Pons (tissue), 1 donor: ENCODE measurements around the gene ARRDC1.
"Not testable (repeated sequence)": the region's sequence is repeated elsewhere in the genome, so short reads cannot be mapped to it uniquely, and the experiment has no call there.

Experiments used
- DNase-seq: peaks from one replicate; pipeline ENCODE4 v3.0.0-alpha.2; 2016; ENCODE audit warnings: low spot score

The ARRDC1 gene

DNA sequence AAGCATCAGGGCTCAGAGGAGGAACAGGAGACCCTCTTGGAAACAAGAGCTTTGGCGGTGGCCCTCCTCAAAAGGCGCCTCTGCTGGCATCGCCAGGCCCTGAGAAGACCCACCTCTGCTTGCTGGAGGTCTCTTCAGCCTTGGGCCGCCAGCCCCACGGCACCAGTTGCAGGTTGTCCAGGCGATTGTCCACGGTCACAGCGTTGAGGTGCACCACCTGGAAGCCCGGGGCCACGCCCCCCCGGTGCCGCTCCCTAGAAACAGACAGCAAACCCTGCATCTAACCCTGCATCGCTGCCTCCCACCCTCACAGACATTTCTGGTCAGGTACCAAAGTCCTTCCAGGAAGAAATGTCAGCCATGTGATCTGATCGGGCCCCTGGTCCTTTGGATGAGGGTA, 18.6 kb upstream of the ARRDC1 start:
- DNase-seq, result no peak

DNA sequence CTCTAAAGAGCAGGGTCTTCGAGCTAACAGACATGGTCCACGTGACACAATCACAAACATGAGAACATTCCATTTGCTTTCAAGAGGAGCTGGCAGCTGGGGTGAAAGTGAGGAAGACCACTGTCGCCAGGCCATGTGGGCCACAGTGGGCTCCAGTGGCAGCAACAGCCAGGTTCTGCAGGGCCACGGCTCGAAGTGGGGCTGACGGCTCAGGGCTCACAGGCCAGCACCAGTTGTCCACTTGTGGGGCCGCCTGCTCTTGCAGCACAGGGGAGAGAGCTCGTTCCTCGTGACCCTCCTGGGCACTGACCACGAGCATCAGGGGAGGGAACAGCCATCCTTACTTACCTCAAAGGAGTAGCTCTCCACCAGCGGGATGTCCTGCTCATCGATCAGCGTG, 17.2 kb upstream of the ARRDC1 start:
- DNase-seq, result no peak

GRCh38 chr9:137588891-137589290, 16.6 kb upstream of the ARRDC1 start:
- DNase-seq, result no peak

DNA sequence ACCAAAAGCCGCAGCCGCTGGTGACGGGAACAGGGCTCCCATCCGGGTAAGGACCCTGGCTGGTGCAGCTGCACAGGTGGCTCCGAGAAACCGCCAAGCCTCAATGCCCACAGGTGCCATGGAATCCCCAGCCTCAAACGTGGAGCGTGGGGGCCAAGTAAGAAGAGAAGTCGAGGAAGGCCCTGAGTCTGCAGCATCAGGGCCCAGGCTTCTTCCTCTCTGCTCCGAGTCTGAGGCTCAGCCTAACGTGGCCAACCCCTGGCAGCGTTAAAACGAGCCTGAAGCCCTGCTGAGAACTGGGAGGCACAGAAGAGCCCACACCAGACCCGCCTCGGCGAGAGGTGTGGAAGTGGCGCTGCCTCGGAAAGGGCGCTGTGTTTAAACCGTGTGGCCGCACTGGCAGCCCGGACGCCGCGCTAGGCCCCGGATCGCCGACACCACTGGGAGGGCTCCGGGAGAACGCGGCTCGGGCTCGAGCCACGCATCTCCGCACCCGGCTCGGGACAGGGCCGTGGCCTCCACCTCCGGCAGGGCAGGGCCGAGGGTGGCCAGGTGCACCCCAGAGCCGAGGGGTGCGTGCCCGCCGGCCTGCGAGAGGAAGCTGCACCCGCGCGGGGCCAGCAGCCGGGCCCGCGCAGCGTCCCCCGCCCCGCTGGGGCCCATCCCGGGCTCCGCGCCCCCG, 15.9 kb upstream of the ARRDC1 start:
- no peak for DNase-seq

GRCh38 chr9:137590123-137590468, 15.4 kb upstream of the ARRDC1 start:
- DNase-seq, result no peak

- DNase-seq, result peak; percentile 74
Measured at GRCh38 chr9:137590469-137591383, 14.8 kb upstream of the ARRDC1 start, which contains the start of gene ZMYND19. ZMYND19 (minus strand) TSS chr9:137590512; CDS start chr9:137590263, 249 bp downstream.

GRCh38 chr9:137592767-137593166, 12.7 kb upstream of the ARRDC1 start:
- no peak for DNase-seq

DNA sequence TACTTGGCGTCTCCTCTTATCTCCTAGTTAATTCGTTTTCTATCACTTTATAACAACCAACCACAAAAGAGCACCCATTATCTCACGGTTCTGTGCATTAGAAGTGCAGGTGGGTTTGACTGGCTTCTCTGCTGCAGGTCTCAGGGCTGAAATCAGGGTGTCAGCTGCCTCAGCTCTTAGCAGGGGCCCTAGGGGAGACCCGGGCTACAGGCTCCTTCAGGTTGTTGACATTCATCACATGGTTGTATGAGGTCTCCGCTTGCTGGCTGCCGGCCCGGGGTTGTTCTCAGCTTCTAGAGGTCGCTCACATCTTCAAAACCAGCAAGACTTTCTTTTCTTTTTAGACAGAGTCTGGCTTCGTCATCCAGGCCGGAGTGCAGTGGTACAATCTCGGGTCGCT, 12.3 kb upstream of the ARRDC1 start:
- no peak for DNase-seq

DNA sequence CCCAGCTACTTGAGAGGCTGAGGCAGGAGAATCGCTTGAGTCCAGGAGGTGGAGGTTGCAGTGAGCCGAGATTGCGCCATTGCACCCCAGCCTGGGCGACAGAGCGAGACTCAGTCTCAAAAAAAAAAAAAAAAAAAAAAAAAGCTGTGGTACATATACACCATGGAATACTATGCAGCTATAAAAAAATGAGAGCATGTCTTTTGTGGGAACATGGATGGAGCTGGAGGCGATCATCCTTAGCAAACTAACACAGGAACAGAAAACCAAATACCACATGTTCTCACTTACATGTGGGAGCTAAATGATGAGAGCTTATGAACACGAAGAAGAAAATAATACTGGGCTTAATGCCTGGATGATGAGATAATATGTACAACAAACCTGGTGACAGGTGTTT, 8.9 kb upstream of the ARRDC1 start:
- not testable (repeated sequence) for DNase-seq

- DNase-seq, result no peak
Measured at GRCh38 chr9:137598943-137599342, 6.5 kb upstream of the ARRDC1 start.

DNA sequence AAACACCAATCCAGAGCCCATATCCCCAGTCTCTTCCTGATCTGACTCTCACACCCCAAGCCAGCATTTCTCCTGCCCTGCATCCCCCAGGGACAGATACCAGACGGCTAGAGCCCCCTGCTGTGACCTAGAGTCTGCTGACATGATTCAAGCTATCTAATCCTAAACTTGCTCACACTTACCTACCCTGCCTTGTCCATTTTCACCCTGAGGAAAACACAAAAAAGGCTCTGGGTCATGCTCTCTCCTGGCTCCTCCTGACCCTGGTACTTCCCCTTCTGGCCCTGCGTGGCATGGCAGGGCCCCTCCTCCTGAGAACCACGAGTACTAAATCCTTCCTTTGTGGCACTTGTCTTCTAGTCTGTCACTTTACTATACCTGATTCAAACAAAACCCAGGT, 2.8 kb upstream of the ARRDC1 start:
- DNase-seq, result peak; percentile 48

GRCh38 chr9:137603879-137604278, 1.6 kb upstream of the ARRDC1 start:
- no peak for DNase-seq

GRCh38 chr9:137604345-137605086, 970 bp upstream of the ARRDC1 start:
- DNase-seq, result no peak

DNA sequence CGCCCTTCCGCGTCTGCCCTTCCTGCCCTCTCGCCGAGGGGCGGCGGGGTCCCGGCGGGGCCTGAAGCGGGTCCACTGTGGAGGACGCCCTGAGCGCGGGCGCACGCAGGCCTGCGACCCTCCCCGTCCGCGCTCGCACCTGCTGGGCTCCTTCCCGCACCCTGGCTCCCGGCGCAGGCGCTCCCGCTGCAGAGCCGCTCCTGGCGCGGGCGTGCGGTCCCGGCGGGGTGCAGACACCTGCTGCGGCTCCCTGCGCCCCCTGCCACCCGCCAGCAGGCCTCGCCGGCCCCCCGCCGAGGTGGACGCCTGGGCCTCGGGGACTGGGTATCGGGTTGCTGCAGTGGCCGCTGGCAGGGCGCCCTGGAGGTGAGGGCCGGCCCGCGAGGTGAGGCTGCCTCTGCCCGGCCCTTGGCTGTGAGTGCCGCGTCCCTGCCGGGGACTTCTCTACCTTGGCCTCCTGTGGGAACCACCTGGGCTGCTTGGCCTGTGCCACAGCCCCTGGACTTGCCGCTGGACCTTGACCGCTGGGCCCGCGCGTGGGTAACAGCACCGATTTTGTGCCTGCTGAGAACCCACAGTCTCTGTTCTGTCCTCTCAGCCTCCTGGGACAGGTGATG, 627 bp downstream of the ARRDC1 start:
- DNase-seq, result no peak

- no peak for DNase-seq
Measured at GRCh38 chr9:137606734-137607138, 1.2 kb downstream of the ARRDC1 start.

DNA sequence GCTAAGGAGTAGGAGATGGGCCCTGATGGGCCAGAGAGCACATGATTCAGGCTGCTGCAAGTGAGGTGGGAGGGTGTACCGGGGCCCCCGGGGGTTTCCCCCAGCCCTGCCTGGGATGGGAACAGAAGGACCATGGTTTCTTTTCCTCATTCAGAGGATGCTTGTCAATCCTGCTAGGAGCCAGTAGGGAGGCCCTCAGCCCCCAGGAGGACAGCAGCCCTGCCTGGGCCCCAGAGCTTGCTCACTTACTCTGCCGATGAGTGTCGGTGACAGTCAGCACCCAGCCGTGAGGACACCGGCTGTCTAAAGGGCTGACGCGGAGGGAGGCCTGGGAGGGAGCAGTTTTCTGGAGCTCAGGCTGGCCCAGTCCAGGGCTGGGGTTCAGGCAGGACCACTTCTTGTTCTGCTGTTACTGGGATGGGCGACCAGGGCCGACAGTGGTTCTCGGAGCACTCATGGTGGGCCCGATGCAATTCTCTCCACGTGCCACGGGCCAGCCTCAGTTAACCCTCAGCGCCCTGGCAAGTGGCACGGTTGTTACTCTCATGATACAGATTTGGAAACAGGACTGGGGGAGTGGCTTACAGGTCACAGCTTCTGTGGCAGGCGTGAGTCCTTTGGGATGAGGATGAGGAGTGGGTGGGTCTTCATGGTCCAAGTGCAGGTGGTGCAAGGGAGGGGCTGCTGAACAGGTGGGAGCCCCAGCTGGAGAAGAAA, 1.8 kb downstream of the ARRDC1 start:
- no peak for DNase-seq

GRCh38 chr9:137610944-137611343, 5.5 kb downstream of the ARRDC1 start:
- no peak for DNase-seq

DNA sequence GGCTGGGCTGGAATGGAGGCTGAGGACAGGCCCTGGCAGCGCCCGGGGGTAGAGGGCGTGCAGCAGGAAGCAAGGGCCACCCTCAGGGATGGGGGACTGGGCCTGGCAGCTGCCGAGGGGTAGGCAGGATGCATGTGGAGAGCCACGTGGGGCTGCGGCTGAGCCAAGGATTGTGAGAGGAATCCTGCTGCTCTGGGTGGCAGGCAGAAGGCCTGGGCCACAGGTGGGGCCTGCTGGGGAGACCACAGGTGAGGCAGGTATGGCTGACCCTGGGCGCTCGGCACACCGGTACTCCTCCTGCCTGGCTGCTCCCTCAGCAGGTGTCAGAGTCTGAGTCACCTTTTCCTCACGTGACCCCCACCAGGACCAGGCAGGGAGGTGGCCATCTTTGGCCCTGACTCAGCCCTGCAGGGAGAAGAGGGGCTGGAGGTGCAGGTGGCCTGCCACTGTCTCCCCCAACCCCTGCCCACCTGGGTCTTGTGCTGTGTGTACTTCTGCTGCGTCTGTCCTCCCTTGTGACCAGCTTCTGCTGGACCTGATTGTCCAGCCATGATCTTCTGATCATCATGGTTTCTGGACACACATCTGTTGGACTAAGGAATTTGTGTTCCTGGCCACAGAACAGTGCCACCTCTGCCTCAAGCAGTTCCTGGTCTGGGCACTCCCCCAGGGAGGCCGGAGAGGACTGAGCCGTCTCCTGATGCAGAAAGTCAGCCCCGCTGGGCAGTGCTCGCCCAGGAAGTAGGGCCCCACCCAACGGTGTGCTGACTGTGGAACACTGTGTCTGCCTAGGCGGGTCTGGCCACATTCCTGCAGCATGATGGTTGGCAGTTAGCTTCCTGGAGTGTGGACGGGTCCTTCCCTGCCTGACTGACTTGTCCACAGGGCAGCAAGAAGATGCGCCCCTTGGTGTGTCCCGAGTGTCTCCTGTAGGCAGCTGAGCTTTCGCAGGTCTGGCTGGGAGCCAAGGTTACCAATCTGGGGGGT, 6.4 kb downstream of the ARRDC1 start:
- DNase-seq, result no peak

DNA sequence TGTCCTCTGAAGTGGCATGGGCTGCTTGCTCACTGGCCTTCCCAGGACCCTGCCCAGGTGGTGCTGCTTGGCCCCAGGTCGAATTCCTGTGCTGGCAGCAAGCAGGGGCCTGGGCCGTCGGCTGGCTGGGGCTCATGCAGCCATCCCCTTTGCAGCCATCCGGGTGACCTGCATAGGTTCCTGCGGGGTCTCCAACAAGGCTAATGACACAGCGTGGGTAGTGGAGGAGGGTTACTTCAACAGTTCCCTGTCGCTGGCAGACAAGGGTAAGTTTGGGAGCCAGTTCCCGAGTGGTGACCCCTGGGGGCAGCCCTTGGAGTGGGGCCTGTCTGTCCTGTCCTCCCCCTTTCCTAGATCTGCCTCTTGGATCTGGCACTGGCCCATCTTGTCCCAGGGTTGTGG, 7.3 kb downstream of the ARRDC1 start:
- no peak for DNase-seq

DNA sequence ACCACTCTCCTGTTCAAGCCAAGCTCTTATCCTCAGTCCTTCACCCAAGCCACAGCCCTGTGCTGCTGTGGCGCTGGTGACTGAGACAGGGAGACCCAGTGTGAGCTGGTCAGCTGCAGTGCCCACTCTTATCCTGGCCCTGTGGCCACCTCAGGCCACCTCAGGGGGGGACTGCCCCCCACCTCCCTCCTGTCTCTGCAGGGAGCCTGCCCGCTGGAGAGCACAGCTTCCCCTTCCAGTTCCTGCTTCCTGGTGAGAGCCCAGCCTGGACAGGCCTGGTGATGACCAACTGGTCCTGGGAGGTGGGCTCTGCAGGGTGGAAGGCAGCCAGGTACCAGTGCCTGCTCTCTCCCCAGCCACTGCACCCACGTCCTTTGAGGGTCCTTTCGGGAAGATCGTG, 7.8 kb downstream of the ARRDC1 start:
- DNase-seq, result no peak
